ENCODE data around the gene PCNX2.

GRCh38 chr1:233261206-233261605, 34.3 kb downstream of the PCNX2 start:
- TF ChIP-seq, protein P1, sequence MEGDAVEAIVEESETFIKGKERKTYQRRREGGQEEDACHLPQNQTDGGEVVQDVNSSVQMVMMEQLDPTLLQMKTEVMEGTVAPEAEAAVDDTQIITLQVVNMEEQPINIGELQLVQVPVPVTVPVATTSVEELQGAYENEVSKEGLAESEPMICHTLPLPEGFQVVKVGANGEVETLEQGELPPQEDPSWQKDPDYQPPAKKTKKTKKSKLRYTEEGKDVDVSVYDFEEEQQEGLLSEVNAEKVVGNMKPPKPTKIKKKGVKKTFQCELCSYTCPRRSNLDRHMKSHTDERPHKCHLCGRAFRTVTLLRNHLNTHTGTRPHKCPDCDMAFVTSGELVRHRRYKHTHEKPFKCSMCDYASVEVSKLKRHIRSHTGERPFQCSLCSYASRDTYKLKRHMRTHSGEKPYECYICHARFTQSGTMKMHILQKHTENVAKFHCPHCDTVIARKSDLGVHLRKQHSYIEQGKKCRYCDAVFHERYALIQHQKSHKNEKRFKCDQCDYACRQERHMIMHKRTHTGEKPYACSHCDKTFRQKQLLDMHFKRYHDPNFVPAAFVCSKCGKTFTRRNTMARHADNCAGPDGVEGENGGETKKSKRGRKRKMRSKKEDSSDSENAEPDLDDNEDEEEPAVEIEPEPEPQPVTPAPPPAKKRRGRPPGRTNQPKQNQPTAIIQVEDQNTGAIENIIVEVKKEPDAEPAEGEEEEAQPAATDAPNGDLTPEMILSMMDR (IDR thresholded peaks at IDR 0.05), result no peak
- TF ChIP-seq POLR2A (IDR thresholded peaks at IDR 0.05), result no peak
- no peak for TF ChIP-seq POLR2AphosphoS5 (IDR thresholded peaks at IDR 0.05)

All from prostate gland (tissue), 2 donors.